ENCODE measurements around the gene CLSTN2. TPM values are rescaled to one million over a fixed set of nuclear protein-coding genes. Genes with fewer than 3 reads are reported as not detected.

Gene CLSTN2
- total and polyA plus RNA-seq, 4 donors = 0.13 to 20.6 (median 9.1) TPM

DNA sequence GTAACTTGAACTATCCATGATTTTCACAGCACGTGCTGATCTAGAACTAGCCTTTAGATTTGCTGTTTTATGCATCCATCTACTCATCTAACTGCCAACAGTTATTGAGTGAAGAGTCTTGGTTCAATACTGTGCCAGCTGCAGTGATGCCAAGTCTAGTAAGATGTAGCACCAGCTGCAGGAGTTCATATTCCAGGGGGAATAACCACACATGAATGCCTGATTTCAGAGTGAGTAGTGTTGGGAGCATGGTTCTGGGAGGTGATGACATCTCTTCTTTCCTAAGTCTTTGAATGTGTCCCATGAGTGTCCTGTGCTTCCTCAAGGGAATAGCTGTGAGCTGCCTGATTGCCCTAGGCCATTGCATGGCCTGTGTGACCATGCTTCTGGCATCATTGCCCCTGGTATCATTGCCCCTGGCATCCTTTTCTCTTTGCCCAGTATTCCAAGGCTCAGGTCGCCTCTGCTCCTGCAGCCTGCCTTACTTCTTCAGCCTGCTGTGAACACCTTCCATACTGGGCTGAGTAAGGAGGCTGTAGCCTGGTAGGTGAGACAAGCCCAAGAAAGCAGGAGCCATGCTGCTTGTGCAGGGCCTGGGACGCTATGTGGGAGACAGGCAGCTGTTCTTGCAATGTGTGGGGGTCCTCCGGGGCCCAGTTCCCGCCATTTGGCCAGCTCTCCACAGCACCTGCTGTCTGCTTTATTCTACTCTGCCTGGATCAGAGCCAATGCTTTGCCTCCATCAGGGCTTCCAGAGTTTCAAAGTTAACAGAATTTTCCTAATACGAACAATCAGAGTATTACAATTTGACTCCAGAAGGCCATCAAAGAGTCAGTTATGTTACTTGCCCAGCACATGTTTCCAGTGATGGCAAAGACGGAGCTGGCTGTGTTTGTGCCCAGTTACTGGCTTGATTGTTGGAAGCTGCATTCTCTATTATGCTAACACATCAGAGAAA is 73.2 kb downstream of the CLSTN2 start:
- no peak overlapping the region for H3K27ac ChIP-seq (ENCODE audit: low read depth in 1 of 2, low read length in 2 of 2)
- ATAC-seq (ENCODE audit: low FRiP score) (no peak), DNase-seq (no peak)
- H3K9me3 ChIP-seq (ENCODE audit: control insufficient read depth, low read length) = peaks cover 2% of the 10 kb centered on the region
- H3K4me3 ChIP-seq (ENCODE audit: low read length in 2 of 2) = no peak overlapping the region
- no peaks in the 10 kb centered on the region for H3K4me1 ChIP-seq (ENCODE audit: control insufficient read depth in 1 of 2, insufficient read depth in 2 of 2, low read length in 2 of 2)
- H3K27me3 ChIP-seq (ENCODE audit: control insufficient read depth in 1 of 2, insufficient read depth in 2 of 2, low read length in 1 of 2) = no peaks in the 10 kb centered on the region
- no peaks in the 10 kb centered on the region for H3K36me3 ChIP-seq (ENCODE audit: control insufficient read depth in 1 of 2, insufficient read depth in 2 of 2, low read length in 1 of 2)
- intact Hi-C loops (cut with DNase I) = no loop called here
- WGBS, 2 donors = 80 to 81% methylated on average over 7 of the region's 7 CpGs

DNA sequence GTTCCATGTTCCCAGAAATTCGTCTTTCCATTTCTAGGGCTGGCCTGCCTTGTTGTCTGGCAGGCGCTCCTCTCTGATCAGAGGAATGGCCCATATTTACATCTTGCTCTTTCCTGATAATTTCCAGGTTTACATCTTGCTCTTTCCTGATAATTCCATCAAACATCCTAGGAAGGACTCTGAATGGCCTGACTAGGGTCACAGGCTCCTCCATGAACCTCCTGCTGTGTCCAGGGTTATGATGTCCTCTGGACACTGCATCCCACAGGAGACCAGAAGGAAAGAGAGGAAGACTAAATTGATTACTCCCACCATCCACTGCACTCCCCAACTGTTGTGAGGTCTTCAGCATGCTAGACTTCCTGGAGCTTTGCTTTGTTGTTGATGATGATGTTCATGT is 75.4 kb downstream of the CLSTN2 start:
- H3K27ac ChIP-seq (ENCODE audit: low read depth in 1 of 2, low read length in 2 of 2) = no peak overlapping the region
- WGBS, 2 donors = 50 to 51% methylated on average over 2 of the region's 2 CpGs
- ATAC-seq (ENCODE audit: low FRiP score) (no peak), DNase-seq (no peak)
- H3K9me3 ChIP-seq (ENCODE audit: control insufficient read depth, low read length) = no peaks in the 10 kb centered on the region
- no peaks in the 10 kb centered on the region for H3K4me1 ChIP-seq (ENCODE audit: control insufficient read depth in 1 of 2, insufficient read depth in 2 of 2, low read length in 2 of 2)
- no peaks in the 10 kb centered on the region for H3K36me3 ChIP-seq (ENCODE audit: control insufficient read depth in 1 of 2, insufficient read depth in 2 of 2, low read length in 1 of 2)
- H3K4me3 ChIP-seq (ENCODE audit: low read length in 2 of 2) = no peak overlapping the region
- no peaks in the 10 kb centered on the region for H3K27me3 ChIP-seq (ENCODE audit: control insufficient read depth in 1 of 2, insufficient read depth in 2 of 2, low read length in 1 of 2)
- intact Hi-C loops (cut with DNase I) = no loop called here

DNA sequence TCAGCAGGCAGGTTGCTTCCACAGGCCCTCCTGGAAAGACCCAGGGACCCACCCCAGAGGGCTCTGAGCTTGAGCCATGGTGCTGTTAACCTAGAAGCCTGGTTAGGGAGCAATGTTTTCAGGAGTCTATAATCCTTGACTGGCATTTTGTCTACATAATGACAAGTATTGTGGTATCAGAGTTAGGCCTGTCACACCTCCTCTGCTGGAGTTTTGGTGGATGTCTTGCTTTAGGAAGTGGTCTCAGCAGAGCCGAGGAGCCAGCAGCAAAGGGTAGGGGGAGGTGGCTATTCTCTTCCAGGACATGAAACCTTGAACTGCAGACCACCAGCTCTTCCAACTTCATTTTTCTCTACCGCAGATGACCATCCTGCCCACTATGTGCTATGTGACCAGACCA is 76.1 kb downstream of the CLSTN2 start:
- no peak overlapping the region for H3K27ac ChIP-seq (ENCODE audit: low read depth in 1 of 2, low read length in 2 of 2)
- ATAC-seq (ENCODE audit: low FRiP score) (no peak), DNase-seq (no peak)
- intact Hi-C loops (cut with DNase I) = no loop called here
- no peaks in the 10 kb centered on the region for H3K36me3 ChIP-seq (ENCODE audit: control insufficient read depth in 1 of 2, insufficient read depth in 2 of 2, low read length in 1 of 2)
- no peaks in the 10 kb centered on the region for H3K4me1 ChIP-seq (ENCODE audit: control insufficient read depth in 1 of 2, insufficient read depth in 2 of 2, low read length in 2 of 2)
- no peaks in the 10 kb centered on the region for H3K27me3 ChIP-seq (ENCODE audit: control insufficient read depth in 1 of 2, insufficient read depth in 2 of 2, low read length in 1 of 2)
- no peaks in the 10 kb centered on the region for H3K9me3 ChIP-seq (ENCODE audit: control insufficient read depth, low read length)
- WGBS, 2 donors = 93 to 96% methylated on average over 2 of the region's 2 CpGs
- H3K4me3 ChIP-seq (ENCODE audit: low read length in 2 of 2) = no peak overlapping the region

DNA sequence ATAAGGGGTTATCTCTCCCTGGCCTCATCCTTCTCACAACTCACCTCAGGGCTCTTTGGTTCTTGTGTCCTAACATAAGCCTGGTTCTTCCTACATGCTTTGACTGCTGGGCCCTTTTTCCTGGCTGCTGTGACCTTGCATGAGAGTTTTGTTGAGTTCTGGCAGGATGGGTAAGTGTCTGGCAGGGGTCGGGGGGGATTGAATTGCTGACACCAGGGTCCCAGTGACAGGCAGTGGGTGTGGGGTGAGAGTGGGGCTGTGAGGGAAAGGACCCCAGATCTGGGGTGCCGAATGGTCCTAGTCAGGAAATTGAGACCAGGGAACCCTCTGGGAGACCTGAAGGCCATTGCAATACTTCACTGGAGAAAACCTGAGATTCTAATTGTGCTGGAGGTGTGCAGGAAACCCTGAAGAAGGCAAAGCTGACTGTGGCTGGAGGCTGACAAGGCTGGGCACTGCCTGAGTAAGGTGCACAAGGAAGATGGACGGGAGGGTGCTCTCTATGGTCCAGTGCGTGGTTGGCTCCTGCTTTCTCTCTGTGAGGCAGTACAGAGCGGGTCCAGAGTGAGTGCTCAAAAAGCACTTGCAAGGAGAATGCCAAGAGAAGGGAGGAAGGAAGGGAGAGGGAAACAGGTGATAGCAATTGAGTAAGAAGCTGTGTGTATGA is 76.8 kb downstream of the CLSTN2 start:
- no peaks in the 10 kb centered on the region for H3K9me3 ChIP-seq (ENCODE audit: control insufficient read depth, low read length)
- DNase-seq = no peak
- WGBS, 2 donors = 95 to 96% methylated on average over 5 of the region's 5 CpGs
- no peak for ATAC-seq (ENCODE audit: low FRiP score)
- no peaks in the 10 kb centered on the region for H3K27me3 ChIP-seq (ENCODE audit: control insufficient read depth in 1 of 2, insufficient read depth in 2 of 2, low read length in 1 of 2)
- H3K4me3 ChIP-seq (ENCODE audit: low read length in 2 of 2) = no peak overlapping the region
- H3K36me3 ChIP-seq (ENCODE audit: control insufficient read depth in 1 of 2, insufficient read depth in 2 of 2, low read length in 1 of 2) = no peaks in the 10 kb centered on the region
- H3K27ac ChIP-seq (ENCODE audit: low read depth in 1 of 2, low read length in 2 of 2) = no peak overlapping the region
- intact Hi-C loops (cut with DNase I) = no loop called here
- no peaks in the 10 kb centered on the region for H3K4me1 ChIP-seq (ENCODE audit: control insufficient read depth in 1 of 2, insufficient read depth in 2 of 2, low read length in 2 of 2)

DNA sequence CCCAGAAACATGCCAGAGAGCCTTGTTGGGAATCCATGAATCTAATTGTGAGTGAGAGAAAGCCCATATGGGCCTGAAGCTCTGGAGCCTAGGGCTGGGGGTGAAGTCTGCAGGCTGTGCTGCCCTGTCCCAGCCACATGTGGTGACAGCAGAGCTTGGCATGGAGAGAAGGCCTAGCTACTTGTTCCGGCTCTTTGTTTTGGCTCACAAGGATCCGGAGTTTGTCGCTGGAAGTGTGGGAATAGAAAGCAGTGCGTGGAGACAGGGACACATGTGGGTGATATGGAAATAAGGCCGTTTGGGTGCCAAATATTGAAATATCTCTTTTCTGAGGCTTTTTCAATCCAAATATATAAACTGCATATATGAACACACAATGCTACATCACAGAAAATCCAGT is 78.2 kb downstream of the CLSTN2 start:
- ATAC-seq (ENCODE audit: low FRiP score) (no peak), DNase-seq (no peak)
- 43 to 65% methylated on average over 5 of the region's 5 CpGs for WGBS, 2 donors
- H3K36me3 ChIP-seq (ENCODE audit: control insufficient read depth in 1 of 2, insufficient read depth in 2 of 2, low read length in 1 of 2) = no peaks in the 10 kb centered on the region
- H3K4me3 ChIP-seq (ENCODE audit: low read length in 2 of 2) = no peak overlapping the region
- H3K4me1 ChIP-seq (ENCODE audit: control insufficient read depth in 1 of 2, insufficient read depth in 2 of 2, low read length in 2 of 2) = no peaks in the 10 kb centered on the region
- H3K9me3 ChIP-seq (ENCODE audit: control insufficient read depth, low read length) = no peaks in the 10 kb centered on the region
- H3K27me3 ChIP-seq (ENCODE audit: control insufficient read depth in 1 of 2, insufficient read depth in 2 of 2, low read length in 1 of 2) = no peaks in the 10 kb centered on the region
- no peak overlapping the region for H3K27ac ChIP-seq (ENCODE audit: low read depth in 1 of 2, low read length in 2 of 2)
- intact Hi-C loops (cut with DNase I) = no loop called here

DNA sequence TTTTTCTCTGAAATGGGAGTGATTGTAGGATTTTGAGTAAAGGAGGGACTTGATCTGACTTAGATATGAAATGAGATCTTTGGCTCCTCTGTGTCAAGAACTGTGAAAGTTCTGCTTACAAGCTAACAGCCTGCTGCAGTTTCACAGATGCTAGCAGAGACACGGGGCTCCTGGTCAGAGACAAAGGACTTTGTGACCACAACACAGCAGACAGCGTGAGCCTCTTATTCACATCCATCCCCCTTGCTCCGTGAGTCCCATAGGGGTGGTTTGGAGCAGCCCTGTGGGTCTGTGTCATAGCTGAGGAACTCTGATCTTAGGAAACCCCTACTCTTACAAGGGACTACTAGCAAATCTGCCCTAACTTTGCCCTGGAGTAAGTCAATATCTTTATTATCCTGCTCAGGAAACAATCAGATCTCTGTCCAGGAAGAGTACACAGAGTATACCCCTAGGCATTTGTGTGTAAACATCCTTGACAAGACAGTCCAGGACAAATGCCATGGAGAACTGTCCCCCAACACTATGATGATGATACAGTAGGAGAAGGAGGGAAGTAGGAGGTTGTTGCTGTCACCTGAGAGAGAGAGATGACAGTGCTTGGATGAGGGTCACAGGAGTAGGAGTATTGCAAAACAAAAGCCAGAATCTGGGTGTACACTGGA is 80.0 kb downstream of the CLSTN2 start:
- ATAC-seq (ENCODE audit: low FRiP score) = no peak
- H3K36me3 ChIP-seq (ENCODE audit: control insufficient read depth in 1 of 2, insufficient read depth in 2 of 2, low read length in 1 of 2) = no peaks in the 10 kb centered on the region
- no peaks in the 10 kb centered on the region for H3K9me3 ChIP-seq (ENCODE audit: control insufficient read depth, low read length)
- WGBS, 2 donors = 78 to 95% methylated on average over 3 of the region's 3 CpGs
- no peak for DNase-seq
- H3K4me3 ChIP-seq (ENCODE audit: low read length in 2 of 2) = no peak overlapping the region
- no peak overlapping the region for H3K27ac ChIP-seq (ENCODE audit: low read depth in 1 of 2, low read length in 2 of 2)
- intact Hi-C loops (cut with DNase I) = no loop called here
- H3K4me1 ChIP-seq (ENCODE audit: control insufficient read depth in 1 of 2, insufficient read depth in 2 of 2, low read length in 2 of 2) = no peaks in the 10 kb centered on the region
- no peaks in the 10 kb centered on the region for H3K27me3 ChIP-seq (ENCODE audit: control insufficient read depth in 1 of 2, insufficient read depth in 2 of 2, low read length in 1 of 2)

DNA sequence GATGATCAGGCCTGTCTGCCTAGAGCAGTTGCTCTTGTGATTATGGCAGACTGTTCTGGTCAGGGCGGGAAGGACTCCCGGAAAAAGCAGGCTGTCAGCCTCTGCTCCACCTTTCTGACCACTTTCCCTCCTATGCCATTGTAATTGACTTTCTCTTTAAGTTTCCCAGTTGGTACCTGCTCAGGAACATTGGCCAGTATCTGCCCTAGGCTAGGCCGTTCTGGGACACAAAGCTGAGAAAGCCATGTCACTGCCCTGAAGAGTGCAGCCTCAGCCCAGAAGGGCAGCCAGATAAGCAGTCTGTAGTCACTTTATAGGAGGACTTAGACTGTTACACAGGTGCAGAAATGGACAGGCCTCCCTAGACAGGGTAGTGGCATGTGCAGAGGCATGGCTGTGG is 80.8 kb downstream of the CLSTN2 start:
- Histone ChIP-seq H3K9me3 (ENCODE audit: control insufficient read depth, low read length) (no peaks in the 10 kb centered on the region), H3K4me3 (ENCODE audit: low read length in 2 of 2) (no peak overlapping the region), H3K27me3 (ENCODE audit: control insufficient read depth in 1 of 2, insufficient read depth in 2 of 2, low read length in 1 of 2) (no peaks in the 10 kb centered on the region), H3K36me3 (ENCODE audit: control insufficient read depth in 1 of 2, insufficient read depth in 2 of 2, low read length in 1 of 2) (no peaks in the 10 kb centered on the region), H3K27ac (ENCODE audit: low read depth in 1 of 2, low read length in 2 of 2) (no peak overlapping the region), H3K4me1 (ENCODE audit: control insufficient read depth in 1 of 2, insufficient read depth in 2 of 2, low read length in 2 of 2) (no peaks in the 10 kb centered on the region)
- no peak for ATAC-seq (ENCODE audit: low FRiP score)
- WGBS, 2 donors = 64 to 84% methylated on average over 3 of the region's 3 CpGs
- intact Hi-C loops (cut with DNase I) = no loop called here
- DNase-seq = no peak

DNA sequence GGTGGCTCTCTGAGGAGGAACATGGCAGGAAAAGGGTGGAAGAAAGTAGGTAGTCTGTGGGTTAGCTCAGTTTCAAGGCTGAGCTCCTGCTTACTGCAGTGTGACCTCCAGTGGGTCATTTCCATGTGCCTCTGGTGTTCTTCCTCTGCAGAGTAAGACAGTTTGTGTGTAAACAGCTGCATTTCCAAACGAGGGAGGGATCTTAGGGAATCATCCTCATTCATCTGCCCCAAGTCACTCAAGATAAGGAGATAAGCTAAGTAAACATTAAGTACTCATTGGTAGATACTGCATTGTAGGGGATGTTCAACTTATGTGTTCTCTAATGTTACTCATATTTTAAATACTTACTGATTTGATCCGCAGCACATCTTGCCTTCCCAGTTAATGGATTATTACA is 83.6 kb downstream of the CLSTN2 start:
- no peak overlapping the region for H3K4me3 ChIP-seq (ENCODE audit: low read length in 2 of 2)
- no peaks in the 10 kb centered on the region for H3K27me3 ChIP-seq (ENCODE audit: control insufficient read depth in 1 of 2, insufficient read depth in 2 of 2, low read length in 1 of 2)
- DNase-seq (no peak), ATAC-seq (ENCODE audit: low FRiP score) (no peak)
- intact Hi-C loops (cut with DNase I) = no loop called here
- H3K4me1 ChIP-seq (ENCODE audit: control insufficient read depth in 1 of 2, insufficient read depth in 2 of 2, low read length in 2 of 2) = no peaks in the 10 kb centered on the region
- H3K27ac ChIP-seq (ENCODE audit: low read depth in 1 of 2, low read length in 2 of 2) = no peak overlapping the region
- no peaks in the 10 kb centered on the region for H3K36me3 ChIP-seq (ENCODE audit: control insufficient read depth in 1 of 2, insufficient read depth in 2 of 2, low read length in 1 of 2)
- WGBS, 2 donors = 67 to 82% methylated on average over 2 of the region's 2 CpGs
- H3K9me3 ChIP-seq (ENCODE audit: control insufficient read depth, low read length) = no peaks in the 10 kb centered on the region
